Dedifferentiated amniotic fluid mesenchymal stem cell (primary cell): ENCODE data around the gene SLC13A1.
"Not testable (repeated sequence)": the region's sequence is repeated elsewhere in the genome, so short reads cannot be mapped to it uniquely, and the experiment has no call there.

Experiments
- DNase-seq: peaks from one replicate; pipeline ENCODE4 v3.0.0-alpha.2; 2016; ENCODE audit errors: extremely low spot score

Gene SLC13A1, protein sequence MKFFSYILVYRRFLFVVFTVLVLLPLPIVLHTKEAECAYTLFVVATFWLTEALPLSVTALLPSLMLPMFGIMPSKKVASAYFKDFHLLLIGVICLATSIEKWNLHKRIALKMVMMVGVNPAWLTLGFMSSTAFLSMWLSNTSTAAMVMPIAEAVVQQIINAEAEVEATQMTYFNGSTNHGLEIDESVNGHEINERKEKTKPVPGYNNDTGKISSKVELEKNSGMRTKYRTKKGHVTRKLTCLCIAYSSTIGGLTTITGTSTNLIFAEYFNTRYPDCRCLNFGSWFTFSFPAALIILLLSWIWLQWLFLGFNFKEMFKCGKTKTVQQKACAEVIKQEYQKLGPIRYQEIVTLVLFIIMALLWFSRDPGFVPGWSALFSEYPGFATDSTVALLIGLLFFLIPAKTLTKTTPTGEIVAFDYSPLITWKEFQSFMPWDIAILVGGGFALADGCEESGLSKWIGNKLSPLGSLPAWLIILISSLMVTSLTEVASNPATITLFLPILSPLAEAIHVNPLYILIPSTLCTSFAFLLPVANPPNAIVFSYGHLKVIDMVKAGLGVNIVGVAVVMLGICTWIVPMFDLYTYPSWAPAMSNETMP

DNA sequence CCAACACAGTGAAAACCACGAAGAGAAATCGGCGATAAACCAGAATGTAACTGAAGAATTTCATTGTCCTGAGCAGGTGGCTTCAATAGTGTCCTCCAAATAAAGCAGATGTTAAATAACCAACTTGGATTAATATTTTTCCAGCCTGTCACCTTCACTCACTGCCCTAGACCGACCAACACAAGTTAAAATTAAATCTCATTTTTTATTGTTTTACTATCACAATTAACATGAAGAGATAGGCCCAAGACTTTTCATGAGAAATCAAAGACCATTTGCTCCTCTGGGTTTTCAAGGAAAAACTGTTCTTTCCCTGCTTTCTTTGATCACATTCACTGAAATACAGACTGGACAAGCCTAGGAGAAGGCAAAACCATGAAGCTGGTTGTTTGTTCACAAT lies at the start of gene SLC13A1:
Gene SLC13A1, minus strand, starts transcription at position 87 of the 400 bp plus-strand sequence. Its CDS starts 23 bp downstream, at position 64.
- DNase-seq: no peak

DNA sequence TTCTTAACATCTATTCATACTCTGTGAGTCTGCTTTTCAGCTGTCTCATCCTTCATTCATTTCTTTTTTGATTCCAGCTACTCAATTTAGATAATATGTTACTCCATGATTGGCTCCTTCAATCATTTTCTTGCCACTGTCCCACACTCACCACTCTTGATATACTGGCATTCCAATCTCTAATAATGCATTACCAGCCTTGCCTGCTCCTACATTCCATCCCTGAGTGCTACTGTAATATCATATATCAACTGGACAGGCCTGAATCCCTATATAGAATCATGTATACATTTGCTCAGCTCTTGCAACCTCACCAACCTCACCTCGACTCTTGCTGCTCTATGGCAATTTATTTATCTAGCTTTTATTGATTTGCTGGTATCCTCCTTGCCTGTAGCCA lies 45.0 kb upstream of the SLC13A1 start:
- no peak for DNase-seq

DNA sequence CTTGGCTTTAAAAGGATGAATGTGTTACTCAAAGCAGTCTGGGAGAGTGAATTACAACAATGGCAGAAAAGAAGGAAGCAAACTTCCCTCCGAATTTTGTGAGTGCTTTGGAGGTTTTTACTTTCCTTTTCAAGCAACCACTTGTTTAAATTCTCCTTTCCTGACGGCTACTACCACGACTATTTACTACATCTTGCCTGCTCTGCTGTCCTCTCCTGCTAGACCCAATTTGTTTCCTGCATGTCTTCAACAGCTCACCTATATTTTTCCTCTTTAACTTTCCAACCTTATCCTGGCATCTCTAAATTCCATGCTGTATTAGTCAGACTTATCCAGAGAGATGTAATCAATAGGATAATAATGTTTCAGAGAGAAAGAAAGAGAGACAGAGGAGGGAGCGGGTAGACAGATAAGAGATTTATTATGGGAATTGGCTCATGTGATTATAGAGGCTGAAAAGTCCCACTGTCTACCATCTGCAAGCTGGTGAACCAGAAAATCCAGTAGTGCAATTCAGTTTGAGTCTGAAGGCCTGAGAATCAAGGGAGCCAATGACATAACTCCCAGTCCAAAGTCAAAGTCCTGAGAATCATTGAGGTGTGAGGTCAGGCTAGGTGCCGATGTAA lies 42.8 kb upstream of the SLC13A1 start:
- no peak for DNase-seq

DNA sequence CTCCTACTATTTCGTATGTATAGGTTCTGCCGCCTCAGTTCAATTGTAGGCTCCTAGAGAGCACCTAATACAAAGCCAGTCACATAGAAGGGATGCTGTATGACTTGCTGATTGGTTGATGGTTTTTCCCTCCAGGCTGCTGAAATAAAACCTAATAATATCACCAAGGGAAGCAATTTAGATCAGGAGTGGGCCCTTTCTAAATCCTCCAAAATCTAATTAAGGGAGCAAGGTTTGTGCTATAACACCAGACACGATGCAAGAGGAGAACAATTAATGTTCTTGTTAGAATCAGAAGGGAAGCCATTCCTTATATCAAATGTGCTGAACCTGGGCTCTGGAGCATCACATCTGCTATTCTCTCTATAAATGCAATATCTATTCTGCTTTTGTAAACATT lies 42.0 kb upstream of the SLC13A1 start:
- no peak for DNase-seq

DNA sequence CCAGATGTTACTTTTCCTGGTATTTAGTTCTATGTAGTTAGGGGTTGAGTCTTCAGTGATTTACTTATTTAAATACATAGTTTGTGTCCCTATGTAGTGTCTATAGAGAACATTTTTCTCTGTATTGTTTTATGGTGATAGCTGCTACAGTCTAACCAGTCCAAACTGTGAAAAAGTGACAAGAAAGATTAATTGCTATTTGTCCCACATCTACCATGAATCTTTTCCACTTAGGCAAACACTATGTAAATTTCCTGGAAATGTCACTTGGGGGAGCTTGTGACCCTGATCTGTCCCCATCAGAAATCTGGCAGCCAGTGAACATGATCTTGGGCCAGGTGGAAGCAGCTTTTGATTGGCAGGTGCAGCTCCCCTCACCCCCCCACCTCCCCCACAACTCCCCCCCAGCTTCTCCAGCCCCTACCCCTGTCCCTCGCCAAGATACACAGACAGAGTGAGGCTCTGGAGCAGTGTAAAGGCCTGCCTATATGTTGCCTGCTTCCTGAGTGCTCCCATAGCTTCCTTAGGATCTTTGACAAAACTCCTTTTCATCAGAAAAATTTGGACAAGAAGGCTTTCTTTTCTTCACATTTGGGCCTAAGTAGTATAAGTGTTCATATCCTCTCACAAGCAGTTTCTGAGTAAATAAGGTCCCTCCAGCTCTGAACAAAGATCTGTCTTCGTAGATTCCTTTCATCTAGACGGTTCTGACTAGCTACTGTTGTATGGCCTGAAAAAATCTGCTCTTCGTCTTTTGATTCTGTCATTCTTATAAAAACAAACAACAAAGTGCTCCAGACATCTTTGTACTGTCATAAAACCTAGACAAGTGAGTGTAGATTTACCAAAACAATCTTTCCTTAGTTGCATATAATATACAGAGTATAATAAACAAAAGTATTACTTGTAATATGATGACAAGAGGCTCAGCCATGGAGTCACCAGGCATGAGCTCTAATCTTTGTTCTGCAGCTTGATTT lies 31.5 kb upstream of the SLC13A1 start:
- no peak for DNase-seq

DNA sequence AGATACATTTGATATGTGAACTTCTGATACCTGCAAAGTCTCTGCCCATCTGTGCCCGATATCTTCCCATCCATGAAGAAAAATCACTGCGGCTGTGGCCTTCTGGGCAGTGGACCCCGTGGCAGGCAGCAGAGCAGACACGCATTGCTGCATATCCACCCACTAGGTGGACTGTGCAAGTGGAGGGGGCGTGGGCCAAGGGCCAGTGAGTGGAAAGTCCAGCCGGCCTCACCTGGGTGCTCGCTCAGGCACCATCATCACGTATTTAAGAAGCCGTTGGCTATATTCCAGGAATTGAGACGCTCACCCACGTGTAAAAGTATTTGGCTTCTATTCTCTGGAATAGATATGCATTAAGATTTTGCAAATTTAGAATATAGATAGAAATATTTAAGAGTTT lies 30.8 kb upstream of the SLC13A1 start:
- no peak for DNase-seq

DNA sequence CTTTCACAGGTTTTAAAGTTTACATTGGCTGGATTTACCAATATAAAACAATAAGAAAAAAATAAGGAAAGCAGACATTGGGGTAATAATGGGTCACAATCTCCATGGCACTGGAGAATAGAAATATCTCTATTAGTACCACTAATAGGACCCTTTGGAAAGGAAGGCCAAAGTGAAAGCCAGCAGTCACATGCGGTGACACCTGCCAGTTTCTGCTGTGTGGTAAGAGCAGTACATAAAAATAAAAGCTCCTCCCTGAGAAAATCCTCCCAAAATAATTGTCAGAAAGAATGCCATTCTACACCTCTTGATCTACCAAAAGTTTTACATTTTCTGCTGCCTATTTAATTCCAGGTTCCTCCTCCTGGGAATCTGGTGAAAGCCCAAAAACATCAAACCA lies 30.4 kb upstream of the SLC13A1 start:
- no peak for DNase-seq

DNA sequence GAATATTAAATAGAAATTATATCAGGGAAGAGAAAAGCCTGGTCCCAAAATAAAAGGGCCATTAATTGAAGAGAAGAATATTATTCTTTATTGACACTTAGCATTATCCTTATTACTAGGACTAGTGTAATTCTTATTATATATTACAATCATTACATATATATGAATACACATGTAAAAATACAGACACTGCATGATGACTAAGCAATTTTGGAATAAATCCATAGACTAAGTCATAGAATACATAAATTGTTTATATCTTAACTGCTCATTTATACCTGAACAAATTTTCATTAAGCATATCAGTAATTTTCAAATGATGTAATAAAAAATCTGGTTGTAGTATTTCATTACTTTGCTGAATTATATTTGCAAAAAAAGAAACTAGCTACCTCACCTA lies 29.7 kb upstream of the SLC13A1 start:
- no peak for DNase-seq

DNA sequence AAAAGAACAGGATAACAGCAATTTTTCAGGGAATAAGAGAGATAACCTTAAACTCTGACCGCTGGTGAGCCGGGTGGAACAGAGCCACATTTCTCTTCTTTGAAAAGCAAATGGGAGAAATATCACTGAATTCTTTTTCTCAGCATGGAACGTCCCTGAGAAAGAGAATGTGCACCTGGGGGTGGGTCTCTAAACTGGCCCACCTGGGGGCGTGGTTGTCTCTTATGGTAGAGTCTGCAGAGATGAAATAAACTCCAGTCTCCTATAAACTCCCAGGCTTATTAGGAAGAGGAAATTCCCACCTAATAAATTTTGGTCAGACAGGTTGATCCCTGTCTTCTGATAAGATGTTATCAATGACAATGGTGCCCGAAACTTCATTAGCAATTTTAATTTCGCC lies 27.9 kb upstream of the SLC13A1 start:
- DNase-seq: not testable (repeated sequence)

DNA sequence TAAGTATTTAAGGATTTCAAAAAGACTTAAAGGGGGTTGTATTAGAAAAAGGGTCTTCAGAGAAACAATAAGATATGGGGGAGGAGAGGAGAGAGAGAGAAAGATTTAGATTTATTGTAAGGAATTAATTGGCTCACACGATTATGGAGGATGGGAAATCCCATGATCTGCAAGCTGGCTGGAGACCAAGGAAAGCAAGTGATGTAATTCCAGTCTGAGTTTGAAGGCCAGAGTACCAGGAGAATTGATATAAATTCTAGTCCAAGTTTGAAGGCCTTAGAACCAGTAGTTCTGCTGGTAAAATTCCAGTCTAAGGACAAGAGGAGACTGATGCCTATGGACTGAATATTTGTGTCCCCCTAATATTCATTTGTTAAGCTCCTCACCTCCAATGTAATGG lies 20.6 kb upstream of the SLC13A1 start:
- no peak for DNase-seq

DNA sequence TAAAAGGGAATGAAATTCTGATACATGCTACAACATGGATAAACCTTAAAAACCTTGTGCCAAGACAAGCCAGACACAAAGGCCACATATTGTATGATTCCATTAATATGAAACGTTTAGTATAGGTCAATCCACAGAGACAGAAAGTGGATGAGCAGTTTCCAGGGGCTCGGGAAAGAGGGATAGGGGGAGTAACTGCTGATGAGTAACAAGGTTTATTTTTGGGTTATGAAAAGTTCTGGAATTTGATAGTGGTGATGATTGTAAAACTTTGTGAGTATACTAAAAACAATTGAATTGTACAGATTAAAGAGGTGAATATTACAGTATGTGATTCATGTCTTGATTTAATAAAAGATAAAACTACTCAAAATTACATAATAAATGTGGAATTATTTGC lies 19.1 kb upstream of the SLC13A1 start:
- DNase-seq: no peak

DNA sequence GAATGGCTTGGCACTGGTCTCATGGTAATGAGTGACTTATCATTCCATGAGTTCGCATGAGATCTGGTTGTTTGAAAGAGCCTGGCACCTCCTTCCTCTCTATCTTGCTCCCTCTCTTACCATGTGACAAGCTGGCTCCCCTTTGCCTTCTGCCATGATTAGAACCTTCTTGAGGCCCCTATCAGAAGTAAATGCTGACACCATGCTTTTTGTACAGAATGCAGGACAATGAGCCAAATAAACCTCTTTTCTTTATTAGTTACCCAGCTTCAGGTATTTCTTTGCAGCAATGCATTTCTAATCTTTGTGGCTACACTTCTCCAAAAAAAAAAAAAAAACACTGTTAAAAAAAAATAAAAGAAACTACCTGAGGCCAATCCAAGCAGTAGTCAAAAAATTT lies 17.1 kb upstream of the SLC13A1 start:
- DNase-seq: no peak

DNA sequence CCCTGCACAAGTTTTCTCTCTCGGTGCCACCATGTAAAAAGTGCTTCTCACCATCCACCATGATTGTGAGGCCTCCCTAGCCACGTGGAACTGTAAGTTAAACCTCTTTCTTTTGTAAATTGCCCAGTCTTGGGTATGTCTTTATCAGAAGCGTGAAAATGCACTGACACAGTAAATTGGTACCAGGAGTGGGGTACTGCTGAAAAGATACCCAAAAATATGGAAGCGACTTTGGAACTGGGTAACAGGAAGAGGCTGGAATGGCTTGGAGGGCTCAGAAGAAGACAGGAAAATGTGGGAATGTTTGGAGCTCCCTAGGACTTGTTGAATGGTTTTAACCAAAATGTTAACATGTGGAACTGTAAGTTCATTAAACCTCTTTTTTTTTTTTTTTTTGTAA lies 15.6 kb upstream of the SLC13A1 start:
- DNase-seq: no peak

DNA sequence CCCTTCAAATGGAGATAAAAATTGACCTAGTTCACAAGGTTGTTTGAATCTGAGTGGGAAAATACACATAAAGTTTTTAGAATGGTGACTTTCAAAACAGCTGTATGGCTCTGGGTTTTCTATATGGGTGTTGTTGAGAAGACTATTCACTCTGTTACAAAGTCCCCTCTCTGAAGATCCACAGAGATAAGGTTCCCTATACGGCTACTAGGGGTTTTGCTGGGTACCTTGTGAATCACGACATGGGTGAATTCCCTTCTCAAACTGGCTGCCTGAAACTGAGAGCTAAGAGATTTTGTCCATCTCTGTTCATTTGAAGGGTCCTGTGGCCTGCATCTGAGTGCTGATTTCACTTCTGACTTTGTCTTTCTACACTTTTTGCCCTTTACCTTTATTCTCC lies 11.8 kb upstream of the SLC13A1 start:
- DNase-seq: no peak

DNA sequence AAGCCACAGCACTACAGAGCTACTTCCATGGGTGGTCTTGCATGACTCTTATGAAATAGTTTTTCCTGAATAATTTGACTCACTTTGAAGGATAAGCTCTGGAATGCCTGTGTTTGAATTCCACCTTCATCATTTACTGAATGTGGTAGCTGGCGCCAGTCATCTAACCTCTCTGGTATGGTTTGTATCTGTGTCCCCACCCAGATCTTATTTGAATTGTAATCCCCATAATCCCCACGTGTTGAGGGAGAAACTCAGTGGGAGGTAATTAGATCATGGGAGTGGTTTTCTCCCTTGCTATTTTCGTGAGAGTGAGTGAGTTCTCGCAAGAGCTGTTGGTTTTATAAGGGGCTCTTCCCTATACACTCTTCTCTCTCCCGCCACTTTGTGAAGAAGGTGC lies 11.2 kb upstream of the SLC13A1 start:
- DNase-seq: no peak

DNA sequence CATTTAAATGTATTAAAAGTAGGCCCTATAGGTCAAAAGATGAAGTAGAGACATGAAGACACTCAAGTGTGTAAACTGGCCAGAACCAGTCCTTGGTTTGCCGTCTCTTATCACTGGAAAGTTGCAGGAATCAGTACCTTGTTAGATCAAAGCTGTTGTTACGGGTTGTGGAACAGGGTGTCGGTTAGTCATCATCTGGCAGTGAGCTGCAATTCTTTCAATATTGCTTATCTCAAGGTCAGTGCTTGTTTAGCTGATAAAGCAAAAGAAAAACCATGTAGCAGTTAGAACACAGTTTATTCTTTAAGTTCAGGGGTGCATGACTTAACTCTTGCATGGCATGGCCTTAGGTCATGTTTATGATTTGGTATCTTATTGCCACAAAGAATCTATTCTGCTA lies 10.0 kb upstream of the SLC13A1 start:
- DNase-seq: no peak

DNA sequence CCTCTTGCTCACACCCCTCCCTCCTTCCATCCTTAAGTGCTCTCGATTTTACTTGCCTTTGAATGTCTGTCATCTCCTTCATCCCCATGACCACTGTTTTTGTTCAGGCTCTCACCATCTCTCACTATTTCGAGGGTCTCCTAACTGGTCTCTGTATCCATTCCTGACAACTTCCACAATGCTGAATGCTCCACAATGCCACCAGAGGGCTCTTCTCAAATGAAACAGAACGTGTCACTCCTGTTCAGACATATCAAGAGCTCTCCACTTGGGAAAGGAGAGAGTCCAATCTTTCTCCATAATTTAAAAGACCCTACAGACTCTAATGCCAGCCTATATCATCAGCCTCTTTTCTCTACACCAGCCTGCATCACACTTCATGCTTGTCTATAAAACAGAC lies 9.0 kb upstream of the SLC13A1 start:
- no peak for DNase-seq

DNA sequence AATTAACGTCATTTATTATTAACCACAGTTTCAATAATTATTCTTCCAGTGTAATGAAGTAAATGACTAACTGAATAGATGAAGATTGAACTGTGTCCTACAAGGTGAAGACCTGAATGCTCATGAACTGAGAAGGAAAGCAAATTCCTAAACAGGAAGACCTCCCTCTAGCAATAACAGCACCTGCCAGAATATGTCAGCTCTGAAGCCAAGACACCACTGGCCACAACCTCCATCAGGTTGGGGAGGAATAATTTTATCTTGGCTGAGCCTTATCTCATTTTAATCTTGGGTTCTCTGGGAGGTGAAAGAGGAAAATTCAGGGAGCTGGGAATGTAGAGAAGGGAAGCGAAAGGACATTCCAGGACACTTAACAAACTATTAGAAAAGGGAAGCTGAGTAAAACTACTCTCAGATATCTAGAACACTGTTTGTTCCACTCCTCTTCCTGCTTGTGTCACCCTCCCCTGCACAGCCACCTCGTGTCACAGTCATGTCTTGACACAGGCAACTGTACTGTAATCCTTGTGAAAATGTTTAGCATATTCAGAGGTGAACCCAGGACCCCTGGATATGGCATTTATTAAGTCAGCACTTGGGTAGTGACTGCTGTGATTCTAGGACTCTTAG lies 4.6 kb upstream of the SLC13A1 start:
- no peak for DNase-seq

DNA sequence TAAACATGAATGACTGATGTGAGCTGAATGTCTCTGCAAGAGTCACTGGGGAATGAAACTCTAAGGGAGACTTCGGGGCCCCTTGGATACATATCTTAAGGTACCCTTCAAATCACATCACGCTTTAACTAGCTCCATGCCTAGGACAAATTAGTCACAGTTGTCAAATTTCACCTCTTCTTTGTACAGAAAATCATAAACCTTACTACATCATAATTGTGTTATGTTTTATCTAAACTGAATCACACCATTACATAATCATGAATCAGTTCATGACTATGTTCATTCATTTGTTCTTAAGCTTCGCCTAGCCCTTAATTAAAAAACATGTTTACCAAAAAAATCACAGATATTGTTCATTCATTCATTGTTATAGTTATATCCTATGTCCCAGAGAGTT lies 2.1 kb upstream of the SLC13A1 start:
- no peak for DNase-seq

DNA sequence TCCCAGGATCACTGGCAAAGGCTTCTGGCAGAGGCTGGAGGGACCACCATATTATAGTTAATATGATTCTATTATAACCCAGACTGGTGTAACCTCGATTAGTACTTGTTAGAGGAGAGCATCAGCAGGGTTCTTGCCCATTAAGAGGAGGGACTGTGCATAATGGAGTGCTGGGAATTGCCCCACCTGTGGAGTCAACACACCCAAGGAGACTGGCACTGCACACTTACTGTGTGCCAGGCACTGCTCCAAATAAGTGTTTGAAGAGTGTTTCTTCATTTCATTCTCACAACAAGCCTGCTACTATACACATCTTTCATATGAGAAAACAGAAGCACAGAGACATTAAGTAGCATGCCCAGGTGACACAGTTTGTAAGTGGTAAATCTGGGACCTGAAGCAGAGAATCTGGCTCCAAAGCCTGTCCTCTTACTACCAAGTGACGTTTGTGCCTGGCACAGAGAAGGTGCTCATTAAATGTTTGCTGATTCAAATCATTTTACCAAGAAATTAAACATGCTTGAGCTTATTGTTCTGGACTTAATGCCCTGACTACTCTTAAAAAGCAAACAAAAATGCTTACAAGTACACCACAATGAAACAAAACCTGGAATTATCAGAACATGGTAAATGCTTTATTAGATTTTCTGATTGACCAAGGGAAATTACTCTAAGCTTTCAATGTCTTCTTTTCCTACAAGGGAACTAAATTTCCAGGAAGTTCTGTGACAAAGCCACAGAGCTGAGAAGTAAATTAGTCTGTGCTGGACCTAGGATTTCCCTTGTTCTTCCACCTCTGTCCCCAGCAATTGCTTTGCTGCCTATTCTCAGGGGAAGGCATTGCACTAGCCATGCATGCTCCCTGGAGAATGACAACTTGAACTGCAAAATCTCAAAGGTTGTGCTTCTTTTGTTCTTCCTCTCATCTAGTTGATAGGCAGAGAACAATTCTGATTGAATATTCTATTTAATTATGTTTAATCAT lies 809 bp downstream of the SLC13A1 start:
- DNase-seq: no peak
